Aorta (tissue), 5 donors: ENCODE results near the gene TRMT112. TPM values are rescaled to one million over a fixed set of nuclear protein-coding genes. Genes with fewer than 3 reads are reported as not detected.

Source experiments
- ATAC-seq: fragments of 200-7000 bp; cut with Tn5 transposase; one replicate; pipeline ENCODE4 v1.9.1; 2022; ENCODE audit warnings: moderate library complexity; ENCODE audit not compliant: low FRiP score
- DNase-seq, 2 donors: peaks; one replicate each; pipeline ENCODE4 v3.0.0-alpha.2; 2020
- H3K27ac ChIP-seq, 2 donors: one replicate each; pipeline ENCODE4 v1.5.1; 2013; ENCODE audit warnings: low read length in 2 of 2, mild to moderate bottlenecking in 2 of 2, moderate library complexity in 2 of 2, control low read depth in 1 of 2, inconsistent platforms in 1 of 2, low read depth in 1 of 2
- H3K27me3 ChIP-seq, 2 donors: one replicate each; pipeline ENCODE4 v1.6.1; 2013; ENCODE audit warnings: control low read depth in 1 of 2, low read length in 1 of 2, mild to moderate bottlenecking in 1 of 2, moderate library complexity in 1 of 2; ENCODE audit not compliant: insufficient read depth in 2 of 2, control insufficient read depth in 1 of 2
- H3K36me3 ChIP-seq, 2 donors: one replicate each; pipeline ENCODE4 v1.6.1; 2013; ENCODE audit warnings: control low read depth in 1 of 2, low read length in 1 of 2, mild to moderate bottlenecking in 1 of 2; ENCODE audit not compliant: insufficient read depth in 2 of 2, control insufficient read depth in 1 of 2
- H3K4me1 ChIP-seq, 2 donors: one replicate each; pipeline ENCODE4 v1.6.1; 2013; ENCODE audit warnings: low read length in 2 of 2, control low read depth in 1 of 2, mild to moderate bottlenecking in 1 of 2, moderate library complexity in 1 of 2; ENCODE audit not compliant: insufficient read depth in 2 of 2, control insufficient read depth in 1 of 2
- H3K4me3 ChIP-seq, 2 donors: one replicate each; pipeline ENCODE4 v1.5.1; 2013; ENCODE audit warnings: low read length in 2 of 2, control low read depth in 1 of 2, mild to moderate bottlenecking in 1 of 2
- H3K9me3 ChIP-seq: one replicate; pipeline ENCODE4 v1.6.1; 2013; ENCODE audit warnings: mild to moderate bottlenecking, low read length; ENCODE audit not compliant: control insufficient read depth
- WGBS, 2 donors: extraction: QIAGEN DNeasy Blood & Tissue Kit; methylation state at CpG; one replicate each; pipeline ENCODE4 v1.1.7; 2013; 5-methylcytosine and 5-hydroxymethylcytosine counted together
- intact Hi-C, 2 donors: fragments of 100-400 bp; cut with DNase I; formaldehyde crosslinking; loops; one replicate each; pipeline versions ENCODE4 v1.14.2 to v1.15.0; 2022
- polyA plus RNA-seq, 2 donors: library from polyadenylated mRNA; stranded (reverse); fragments of 200-250 nt; gene quantifications; one replicate each; pipeline ENCODE4 v1.2.3, GENCODE V29; 2013
- total RNA-seq, 2 donors: library from RNA; stranded (reverse); fragmentation: NEBNext Ultra II Directional; extraction: Animal tissue kit (Norgen Biotek cat#: 25700); gene quantifications; one replicate each; pipeline ENCODE4 v1.2.1, GENCODE V29; 2021
- donor health status: healthy with polysubstance abuse.
- donor health status: Bipolar disorder and iron deficiency.
- donor health status: DM: no; HTN: no; CAD: no.
- donor health status: DM: no; HTN: no; CAD: no.
- donor health status: DM: yes; HTN: yes; CAD: no.

TRMT112 gene
- total and polyA plus RNA-seq, 4 donors: 139 to 270 (median 173) TPM

DNA sequence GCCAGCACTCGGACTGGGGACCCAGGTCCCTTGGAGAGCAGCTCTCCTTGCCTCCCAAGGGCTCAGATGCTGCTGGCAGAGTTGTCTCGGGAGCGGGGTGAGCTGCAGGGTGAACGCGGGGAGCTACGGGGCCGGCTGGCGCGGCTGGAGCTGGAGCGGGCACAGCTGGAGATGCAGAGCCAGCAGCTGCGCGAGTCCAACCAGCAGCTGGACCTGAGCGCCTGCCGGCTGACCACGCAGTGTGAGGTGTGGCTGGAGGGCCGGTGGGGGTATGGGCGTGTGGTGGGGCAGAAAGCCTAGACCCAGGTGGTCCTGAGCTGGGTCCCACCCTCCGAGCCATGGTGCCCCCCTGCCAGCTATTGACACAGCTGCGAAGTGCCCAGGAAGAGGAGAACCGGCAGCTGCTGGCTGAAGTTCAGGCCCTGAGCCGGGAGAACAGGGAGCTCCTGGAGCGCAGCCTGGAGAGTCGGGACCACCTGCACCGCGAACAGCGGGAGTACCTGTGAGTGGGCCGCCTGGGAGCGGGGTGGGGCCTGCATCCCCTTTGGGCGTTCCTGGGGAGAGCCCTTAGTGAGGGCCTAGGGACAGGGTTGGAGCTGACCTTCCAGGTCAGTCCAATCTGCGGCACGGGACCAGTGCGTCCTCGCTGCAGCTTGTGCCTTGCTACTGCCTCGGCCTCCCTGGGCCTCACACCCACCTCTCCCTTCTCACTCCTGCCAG is 35.8 kb upstream of the TRMT112 start:
- H3K9me3 ChIP-seq: no peaks in the 10 kb centered on the region
- WGBS, 2 donors: 86 to 90% methylated on average over 34 of the region's 34 CpGs
- H3K36me3 ChIP-seq: no peaks in the 10 kb centered on the region
- no peak for DNase-seq
- intact Hi-C loops: no loop called here
- ATAC-seq: no peak
- H3K27ac ChIP-seq: no peak overlapping the region
- no peak overlapping the region for H3K4me3 ChIP-seq
- H3K4me1 ChIP-seq: no peaks in the 10 kb centered on the region
- H3K27me3 ChIP-seq: no peaks in the 10 kb centered on the region

DNA sequence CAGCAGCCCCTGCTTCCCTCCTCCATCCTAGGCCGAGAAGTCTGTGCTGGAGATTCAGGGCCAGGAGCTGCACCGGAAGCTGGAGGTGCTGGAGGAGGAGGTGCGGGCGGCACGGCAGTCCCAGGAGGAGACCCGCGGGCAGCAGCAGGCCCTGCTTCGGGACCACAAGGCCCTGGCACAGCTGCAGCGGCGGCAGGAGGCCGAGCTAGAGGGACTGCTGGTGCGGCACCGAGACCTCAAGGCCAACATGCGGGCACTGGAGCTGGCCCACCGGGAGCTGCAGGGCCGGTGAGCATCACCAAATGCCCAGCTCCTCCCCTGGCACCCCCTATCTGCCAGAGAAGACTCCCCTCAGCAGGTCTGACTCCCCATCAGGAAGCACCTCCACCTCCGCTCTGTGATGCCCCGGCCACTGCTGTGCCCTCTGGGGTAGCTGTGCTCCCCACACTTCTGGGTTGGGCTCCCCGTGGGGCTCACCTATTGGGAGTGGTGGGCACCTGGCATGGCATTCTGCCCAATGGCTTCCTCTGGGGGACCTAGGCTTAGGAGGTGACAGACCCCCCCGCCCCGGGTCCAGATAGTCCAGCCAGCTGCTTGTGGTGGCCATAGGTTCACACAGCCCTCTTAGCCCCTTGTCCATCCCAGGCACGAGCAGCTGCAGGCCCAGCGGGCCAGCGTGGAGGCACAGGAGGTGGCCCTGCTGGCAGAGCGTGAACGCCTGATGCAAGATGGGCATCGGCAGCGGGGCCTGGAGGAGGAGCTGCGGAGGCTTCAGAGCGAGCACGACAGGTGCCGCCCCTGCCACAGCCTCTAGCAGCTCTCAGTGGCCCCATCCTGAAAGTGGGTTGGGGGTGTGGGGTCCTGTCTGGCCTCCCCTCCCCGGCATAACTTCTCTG is 35.0 kb upstream of the TRMT112 start:
- intact Hi-C loops: no loop called here
- H3K4me1 ChIP-seq: no peaks in the 10 kb centered on the region
- no peaks in the 10 kb centered on the region for H3K27me3 ChIP-seq
- H3K36me3 ChIP-seq: no peaks in the 10 kb centered on the region
- ATAC-seq (no peak), DNase-seq (peak in 1 of 2 donors; percentile 70)
- WGBS, 2 donors: 92 to 93% methylated on average over 31 to 33 of the region's 33 CpGs
- no peak overlapping the region for H3K4me3 ChIP-seq
- no peak overlapping the region for H3K27ac ChIP-seq
- no peaks in the 10 kb centered on the region for H3K9me3 ChIP-seq

- no peak for ATAC-seq
- WGBS, 2 donors: 93 to 96% methylated on average over 18 of the region's 18 CpGs
These were observed 33.8 kb upstream of the TRMT112 start for GRCh38 chr11:64351136-64351631.

DNA sequence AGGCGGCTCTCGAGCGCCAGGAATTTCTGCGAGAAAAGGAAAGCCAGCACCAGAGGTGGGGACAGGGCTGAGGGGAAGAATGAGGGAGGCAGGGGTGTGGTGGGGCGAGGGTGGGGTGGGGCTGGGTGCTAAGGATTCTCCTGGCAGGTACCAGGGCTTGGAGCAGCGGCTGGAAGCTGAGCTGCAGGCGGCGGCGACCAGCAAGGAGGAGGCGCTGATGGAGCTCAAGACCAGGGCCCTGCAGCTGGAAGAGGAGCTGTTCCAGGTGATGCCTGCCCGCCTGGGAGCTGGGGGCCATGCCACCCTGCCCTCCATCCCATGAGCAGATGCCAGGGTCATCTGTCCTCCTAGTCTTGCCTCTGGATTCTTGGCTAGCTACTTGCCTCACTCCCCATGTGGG is 32.0 kb upstream of the TRMT112 start:
- no peaks in the 10 kb centered on the region for H3K27me3 ChIP-seq
- intact Hi-C loops: no loop called here
- WGBS, 2 donors: 89 to 94% methylated on average over 6 to 11 of the region's 11 CpGs
- no peak for ATAC-seq
- H3K4me1 ChIP-seq: no peaks in the 10 kb centered on the region
- DNase-seq: no peak
- H3K4me3 ChIP-seq: no peak overlapping the region
- no peaks in the 10 kb centered on the region for H3K36me3 ChIP-seq
- no peak overlapping the region for H3K27ac ChIP-seq
- H3K9me3 ChIP-seq: no peaks in the 10 kb centered on the region

More at GRCh38 chr11:64351136-64351631, 33.8 kb upstream of the TRMT112 start:
- H3K9me3 ChIP-seq: no peaks in the 10 kb centered on the region
- intact Hi-C loops: no loop called here
- no peaks in the 10 kb centered on the region for H3K36me3 ChIP-seq
- H3K4me3 ChIP-seq: no peak overlapping the region
- no peak overlapping the region for H3K27ac ChIP-seq
- DNase-seq: peak in 1 of 2 donors; percentile 70
- no peaks in the 10 kb centered on the region for H3K27me3 ChIP-seq
- no peaks in the 10 kb centered on the region for H3K4me1 ChIP-seq

DNA sequence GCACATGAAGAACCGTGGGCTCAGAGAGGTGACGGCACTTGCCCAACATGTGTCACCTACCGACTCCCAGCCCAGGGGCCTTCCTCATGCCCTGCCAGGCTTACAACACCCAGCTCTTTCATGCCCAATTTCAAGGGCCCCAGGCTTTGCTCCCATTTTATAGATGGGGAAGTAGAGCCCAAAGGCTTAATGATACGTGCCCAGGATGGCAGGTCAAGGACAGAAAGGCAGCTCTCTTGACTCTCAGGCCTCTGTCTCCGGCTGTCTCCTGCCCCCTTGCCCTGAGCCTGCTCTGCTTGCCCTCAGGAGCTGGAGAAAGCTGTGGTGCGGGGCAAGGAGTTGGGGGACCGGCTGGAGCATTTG is 31.6 kb upstream of the TRMT112 start:
- DNase-seq (no peak), ATAC-seq (no peak)
- intact Hi-C loops: no loop called here
- Histone ChIP-seq H3K36me3 (no peaks in the 10 kb centered on the region), H3K9me3 (no peaks in the 10 kb centered on the region), H3K27me3 (no peaks in the 10 kb centered on the region), H3K4me1 (no peaks in the 10 kb centered on the region), H3K4me3 (no peak overlapping the region), H3K27ac (no peak overlapping the region)
- WGBS, 2 donors: 92 to 93% methylated on average over 7 of the region's 7 CpGs

DNA sequence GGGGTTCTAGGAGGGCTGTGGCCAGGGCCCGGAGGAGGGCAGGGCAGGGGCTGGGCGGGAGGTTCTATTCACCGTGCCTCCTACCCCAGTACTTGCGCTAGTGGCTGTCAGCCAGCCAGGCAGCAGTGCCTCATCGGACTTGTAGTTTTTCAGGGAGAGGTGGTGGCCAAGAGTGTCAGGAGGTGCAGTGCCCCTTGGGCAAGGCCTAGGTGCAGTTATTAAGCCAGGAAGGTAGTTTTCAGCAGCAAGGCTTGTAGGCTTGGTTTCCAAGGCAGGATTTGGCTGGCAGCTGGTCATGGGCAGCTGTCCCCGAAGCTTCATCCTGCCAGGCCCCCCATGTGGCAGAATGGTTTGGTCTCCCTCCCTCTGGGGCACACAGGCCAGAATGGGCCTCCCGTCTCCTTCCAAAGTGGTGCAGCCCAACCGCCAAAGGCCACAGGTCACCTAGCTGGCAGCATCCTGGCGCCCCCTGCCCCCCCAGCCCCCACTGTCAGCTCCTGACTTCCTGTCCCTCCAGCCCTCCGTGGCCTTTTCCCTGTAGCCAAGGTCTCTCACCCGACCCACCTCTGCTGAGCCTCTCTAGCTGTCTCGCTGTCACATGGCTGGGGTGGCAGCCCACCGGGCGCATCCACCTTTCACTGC is 31.1 kb upstream of the TRMT112 start:
- ATAC-seq (no peak), DNase-seq (peak in 1 of 2 donors; percentile 72)
- H3K27ac ChIP-seq: no peak overlapping the region
- 67 to 70% methylated on average over 13 to 14 of the region's 14 CpGs for WGBS, 2 donors
- no peaks in the 10 kb centered on the region for H3K27me3 ChIP-seq
- no peak overlapping the region for H3K4me3 ChIP-seq
- intact Hi-C loops: no loop called here
- H3K36me3 ChIP-seq: no peaks in the 10 kb centered on the region
- no peaks in the 10 kb centered on the region for H3K9me3 ChIP-seq
- H3K4me1 ChIP-seq: no peaks in the 10 kb centered on the region

GRCh38 chr11:64347193-64347867 is 30.0 kb upstream of the TRMT112 start:
- Histone ChIP-seq H3K4me1 (no peaks in the 10 kb centered on the region), H3K27ac (no peak overlapping the region), H3K27me3 (no peaks in the 10 kb centered on the region), H3K4me3 (no peak overlapping the region), H3K36me3 (no peaks in the 10 kb centered on the region), H3K9me3 (no peaks in the 10 kb centered on the region)
- WGBS, 2 donors: 90 to 95% methylated on average over 12 of the region's 12 CpGs
- intact Hi-C loops: no loop called here
- DNase-seq (peak in 1 of 2 donors; percentile 42), ATAC-seq (no peak)

DNA sequence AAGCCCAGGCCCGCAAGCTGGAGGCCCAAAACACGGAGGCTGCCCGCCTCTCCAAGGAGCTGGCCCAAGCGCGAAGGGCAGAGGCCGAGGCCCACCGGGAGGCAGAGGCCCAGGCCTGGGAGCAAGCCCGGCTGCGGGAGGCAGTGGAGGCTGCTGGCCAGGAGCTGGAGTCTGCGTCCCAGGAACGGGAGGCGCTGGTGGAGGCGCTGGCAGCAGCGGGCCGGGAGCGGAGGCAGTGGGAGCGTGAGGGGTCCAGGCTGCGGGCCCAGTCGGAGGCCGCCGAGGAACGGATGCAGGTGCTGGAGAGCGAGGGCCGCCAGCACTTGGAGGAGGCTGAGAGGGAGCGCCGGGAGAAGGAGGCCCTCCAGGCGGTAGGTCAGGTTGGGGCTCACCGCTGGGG is 27.4 kb upstream of the TRMT112 start:
- intact Hi-C loops: no loop called here

More for the DNA sequence above, 27.4 kb upstream of the TRMT112 start:
- no peak overlapping the region for H3K27ac ChIP-seq
- H3K9me3 ChIP-seq: no peaks in the 10 kb centered on the region
- DNase-seq (no peak), ATAC-seq (no peak)
- no peaks in the 10 kb centered on the region for H3K36me3 ChIP-seq
- H3K4me1 ChIP-seq: no peaks in the 10 kb centered on the region
- H3K4me3 ChIP-seq: no peak overlapping the region
- WGBS, 2 donors: 94 to 96% methylated on average over 28 of the region's 28 CpGs
- no peaks in the 10 kb centered on the region for H3K27me3 ChIP-seq
